Measurements from ENCODE around the gene DMD.
"Not testable (repeated sequence)": the region's sequence is repeated elsewhere in the genome, so short reads cannot be mapped to it uniquely, and the experiment has no call there.

DMD gene

DNA sequence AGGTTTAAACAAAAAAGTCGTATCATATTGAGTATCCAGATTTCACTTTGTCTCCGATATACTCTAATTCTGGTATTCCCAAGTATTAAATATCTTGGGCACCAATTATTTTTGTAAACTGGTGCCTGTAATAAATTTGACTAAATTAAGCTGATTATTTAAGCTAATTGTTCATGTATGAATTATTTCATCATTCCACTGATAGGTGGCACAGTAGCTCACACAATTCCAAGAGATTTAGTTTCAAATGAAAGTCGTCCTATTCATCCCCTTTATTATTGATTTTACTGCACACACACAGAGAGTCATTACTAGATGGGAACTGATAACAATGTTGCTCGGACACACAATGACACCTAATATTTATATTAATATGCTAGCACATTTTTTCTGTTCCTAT is 432.4 kb downstream of the DMD start:
- ATAC-seq (replicated peaks; ENCODE audit: extremely low read depth, poor library complexity, severe bottlenecking) = no peak
- H3K4me3 Mint-ChIP-seq = no peak overlapping the region
- no peak overlapping the region for H3K27ac Mint-ChIP-seq (ENCODE audit: low read depth)
- peaks cover 2% of the 10 kb centered on the region for H3K36me3 Mint-ChIP-seq (ENCODE audit: insufficient read depth)
- peaks cover 5% of the 10 kb centered on the region for H3K9me3 Mint-ChIP-seq
- no peaks in the 10 kb centered on the region for H3K4me1 Mint-ChIP-seq
- no peak for DNase-seq (ENCODE audit: low spot score in 2 of 2)
- H3K27me3 Mint-ChIP-seq = no peaks in the 10 kb centered on the region

DNA sequence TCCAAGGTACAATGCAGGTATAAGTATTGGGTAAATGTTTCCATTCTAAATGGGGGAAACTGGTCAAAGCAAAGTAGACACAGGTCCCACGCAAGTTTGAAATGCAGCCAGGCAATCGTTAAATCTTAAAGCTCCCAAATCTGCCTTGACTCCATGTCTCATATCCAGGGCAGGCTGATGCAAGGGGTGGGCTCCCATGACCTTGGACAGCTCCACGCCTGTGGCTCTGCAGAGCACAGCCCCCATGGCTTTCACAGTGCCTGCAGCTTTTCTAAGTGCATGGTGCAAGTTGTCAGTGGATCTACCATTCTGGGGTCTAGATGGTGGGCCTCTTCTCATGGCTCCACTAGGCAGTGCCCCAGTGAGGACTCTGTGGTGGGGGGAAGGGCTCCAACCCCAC is 436.4 kb downstream of the DMD start:
- Mint-ChIP-seq H3K4me3 (no peak overlapping the region), H3K36me3 (ENCODE audit: insufficient read depth) (no peaks in the 10 kb centered on the region), H3K27ac (ENCODE audit: low read depth) (no peak overlapping the region), H3K4me1 (no peaks in the 10 kb centered on the region), H3K27me3 (no peaks in the 10 kb centered on the region), H3K9me3 (peaks cover 2% of the 10 kb centered on the region)
- no peak for DNase-seq (ENCODE audit: low spot score in 2 of 2)
- ATAC-seq (replicated peaks; ENCODE audit: extremely low read depth, poor library complexity, severe bottlenecking) = no peak

- DNase-seq (ENCODE audit: low spot score in 2 of 2) (no peak), ATAC-seq (replicated peaks; ENCODE audit: extremely low read depth, poor library complexity, severe bottlenecking) (no peak)
- Mint-ChIP-seq H3K9me3 (peaks cover 11% of the 10 kb centered on the region), H3K36me3 (ENCODE audit: insufficient read depth) (no peaks in the 10 kb centered on the region), H3K27ac (ENCODE audit: low read depth) (no peak overlapping the region), H3K27me3 (no peaks in the 10 kb centered on the region), H3K4me3 (no peak overlapping the region), H3K4me1 (no peaks in the 10 kb centered on the region)
These were observed 462.3 kb downstream of the DMD start for GRCh38 chrX:32749070-32749469.

GRCh38 chrX:32745323-32745722 is 466.0 kb downstream of the DMD start:
- no peaks in the 10 kb centered on the region for H3K36me3 Mint-ChIP-seq (ENCODE audit: insufficient read depth)
- no peak overlapping the region for H3K4me3 Mint-ChIP-seq
- H3K4me1 Mint-ChIP-seq = no peaks in the 10 kb centered on the region
- no peak for DNase-seq (ENCODE audit: low spot score in 2 of 2)
- H3K27ac Mint-ChIP-seq (ENCODE audit: low read depth) = no peak overlapping the region
- no peaks in the 10 kb centered on the region for H3K27me3 Mint-ChIP-seq
- H3K9me3 Mint-ChIP-seq = peaks cover 14% of the 10 kb centered on the region
- ATAC-seq (replicated peaks; ENCODE audit: extremely low read depth, poor library complexity, severe bottlenecking) = no peak

DNA sequence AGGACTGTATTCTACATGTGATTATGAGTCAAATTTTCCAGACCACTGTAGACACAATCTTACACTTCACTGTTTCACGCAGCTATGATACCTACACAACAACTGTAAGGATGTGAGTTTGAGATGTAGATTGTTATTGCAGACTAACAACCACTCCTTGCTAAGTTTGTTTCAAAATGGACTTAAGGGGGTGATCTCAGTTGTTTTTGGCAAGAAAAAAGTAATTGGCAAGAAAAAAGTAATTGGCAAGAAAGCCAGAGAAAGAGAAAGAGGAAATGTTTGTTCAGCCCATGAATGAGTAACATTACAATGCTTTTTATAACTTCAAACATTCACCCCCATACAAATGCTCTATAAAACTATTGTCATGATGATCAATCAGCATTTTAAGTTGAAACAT is 466.4 kb downstream of the DMD start:
- Mint-ChIP-seq H3K27me3 (no peaks in the 10 kb centered on the region), H3K4me1 (no peaks in the 10 kb centered on the region), H3K4me3 (no peak overlapping the region), H3K27ac (ENCODE audit: low read depth) (no peak overlapping the region), H3K9me3 (peaks cover 14% of the 10 kb centered on the region), H3K36me3 (ENCODE audit: insufficient read depth) (no peaks in the 10 kb centered on the region)
- DNase-seq (ENCODE audit: low spot score in 2 of 2) = no peak
- ATAC-seq (replicated peaks; ENCODE audit: extremely low read depth, poor library complexity, severe bottlenecking) = no peak

- Mint-ChIP-seq H3K27me3 (no peaks in the 10 kb centered on the region), H3K9me3 (peaks cover 14% of the 10 kb centered on the region), H3K4me1 (no peaks in the 10 kb centered on the region), H3K27ac (ENCODE audit: low read depth) (no peak overlapping the region), H3K36me3 (ENCODE audit: insufficient read depth) (no peaks in the 10 kb centered on the region), H3K4me3 (no peak overlapping the region)
- ATAC-seq (replicated peaks; ENCODE audit: extremely low read depth, poor library complexity, severe bottlenecking) (no peak), DNase-seq (ENCODE audit: low spot score in 2 of 2) (no peak)
These were observed 469.4 kb downstream of the DMD start for GRCh38 chrX:32741910-32742309.

- no peak for ATAC-seq (replicated peaks; ENCODE audit: extremely low read depth, poor library complexity, severe bottlenecking)
- Mint-ChIP-seq H3K27me3 (no peaks in the 10 kb centered on the region), H3K4me1 (no peaks in the 10 kb centered on the region), H3K27ac (ENCODE audit: low read depth) (no peak overlapping the region), H3K9me3 (no peaks in the 10 kb centered on the region), H3K36me3 (ENCODE audit: insufficient read depth) (no peaks in the 10 kb centered on the region), H3K4me3 (no peak overlapping the region)
- DNase-seq (ENCODE audit: low spot score in 2 of 2) = no peak
These were observed 502.8 kb downstream of the DMD start for GRCh38 chrX:32708542-32708941.

DNA sequence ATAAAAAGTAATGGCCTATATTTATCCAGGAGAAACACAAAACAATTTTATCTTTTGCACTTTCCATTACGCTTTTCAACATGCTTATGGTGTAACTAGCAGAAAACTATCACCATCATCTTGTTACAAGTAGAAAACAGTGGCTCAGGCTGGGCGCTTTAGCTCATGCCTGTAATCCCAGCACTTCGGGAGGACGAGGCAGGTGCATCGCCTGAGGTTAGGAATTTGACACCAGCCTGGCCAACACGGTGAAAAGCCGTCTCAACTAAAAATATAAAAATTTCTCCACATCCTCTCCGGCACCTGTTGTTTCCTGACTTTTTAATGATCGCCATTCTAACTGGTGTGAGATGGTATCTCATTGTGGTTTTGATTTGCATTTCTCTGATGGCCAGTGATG is 506.0 kb downstream of the DMD start:
- not testable (repeated sequence) for H3K4me1 Mint-ChIP-seq; H3K4me3 Mint-ChIP-seq; H3K27me3 Mint-ChIP-seq; H3K9me3 Mint-ChIP-seq; ATAC-seq (replicated peaks; ENCODE audit: extremely low read depth, poor library complexity, severe bottlenecking); H3K27ac Mint-ChIP-seq (ENCODE audit: low read depth); DNase-seq (ENCODE audit: low spot score in 2 of 2); H3K36me3 Mint-ChIP-seq (ENCODE audit: insufficient read depth)

GRCh38 chrX:32687379-32687778 is 524.0 kb downstream of the DMD start:
- H3K27ac Mint-ChIP-seq (ENCODE audit: low read depth) = no peak overlapping the region
- no peaks in the 10 kb centered on the region for H3K4me1 Mint-ChIP-seq
- DNase-seq (ENCODE audit: low spot score in 2 of 2) = no peak
- no peaks in the 10 kb centered on the region for H3K27me3 Mint-ChIP-seq
- no peaks in the 10 kb centered on the region for H3K9me3 Mint-ChIP-seq
- no peaks in the 10 kb centered on the region for H3K36me3 Mint-ChIP-seq (ENCODE audit: insufficient read depth)
- H3K4me3 Mint-ChIP-seq = no peak overlapping the region
- no peak for ATAC-seq (replicated peaks; ENCODE audit: extremely low read depth, poor library complexity, severe bottlenecking)

DNA sequence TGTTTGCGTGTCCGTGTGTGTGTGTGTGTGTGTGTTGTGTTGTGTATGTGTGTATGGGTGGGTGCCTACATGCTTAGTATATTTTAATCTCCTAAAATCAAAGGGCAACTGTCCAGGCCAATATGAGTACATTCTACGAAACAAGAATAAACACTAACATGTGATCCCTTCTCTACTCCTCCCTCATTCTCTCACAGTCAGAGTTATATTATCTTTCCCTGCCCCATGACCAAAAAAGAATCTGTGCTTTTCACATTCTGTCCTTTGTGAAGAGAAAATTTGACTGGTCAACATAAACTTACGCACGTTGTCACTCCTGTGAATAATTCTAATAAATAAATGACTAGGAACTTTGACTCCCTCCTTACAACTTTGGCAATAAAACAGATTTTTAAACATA is 532.9 kb downstream of the DMD start:
- no peak overlapping the region for H3K27ac Mint-ChIP-seq (ENCODE audit: low read depth)
- ATAC-seq (replicated peaks; ENCODE audit: extremely low read depth, poor library complexity, severe bottlenecking) (no peak), DNase-seq (ENCODE audit: low spot score in 2 of 2) (no peak)
- H3K4me1 Mint-ChIP-seq = no peaks in the 10 kb centered on the region
- H3K36me3 Mint-ChIP-seq (ENCODE audit: insufficient read depth) = no peaks in the 10 kb centered on the region
- H3K9me3 Mint-ChIP-seq = peaks cover 6% of the 10 kb centered on the region
- H3K4me3 Mint-ChIP-seq = no peak overlapping the region
- no peaks in the 10 kb centered on the region for H3K27me3 Mint-ChIP-seq

DNA sequence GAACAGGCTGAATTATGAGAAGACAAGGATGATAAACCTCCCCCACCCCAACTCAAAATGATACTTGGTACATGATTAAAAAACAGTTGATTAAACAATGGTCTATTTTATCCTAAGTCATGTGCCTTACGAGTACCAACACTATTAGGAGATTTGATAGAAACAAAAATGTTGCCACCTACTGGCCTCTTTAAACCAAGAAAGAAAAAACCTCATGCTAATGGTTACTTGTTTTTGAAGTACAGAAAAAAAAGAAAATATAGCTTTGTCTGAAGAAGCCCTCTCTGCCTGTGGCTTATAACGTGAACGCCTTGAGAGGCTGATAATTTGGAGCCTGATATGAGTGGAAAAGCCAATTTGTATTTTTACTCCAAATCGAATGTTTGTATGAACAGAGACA is 538.2 kb downstream of the DMD start:
- Mint-ChIP-seq H3K4me3 (no peak overlapping the region), H3K36me3 (ENCODE audit: insufficient read depth) (no peaks in the 10 kb centered on the region), H3K27me3 (no peaks in the 10 kb centered on the region), H3K4me1 (no peaks in the 10 kb centered on the region), H3K27ac (ENCODE audit: low read depth) (no peak overlapping the region), H3K9me3 (no peaks in the 10 kb centered on the region)
- no peak for ATAC-seq (replicated peaks; ENCODE audit: extremely low read depth, poor library complexity, severe bottlenecking)
- no peak for DNase-seq (ENCODE audit: low spot score in 2 of 2)

GRCh38 chrX:32662516-32662915 is 548.8 kb downstream of the DMD start:
- no peaks in the 10 kb centered on the region for H3K4me1 Mint-ChIP-seq
- no peak for ATAC-seq (replicated peaks; ENCODE audit: extremely low read depth, poor library complexity, severe bottlenecking)
- DNase-seq (ENCODE audit: low spot score in 2 of 2) = no peak
- H3K36me3 Mint-ChIP-seq (ENCODE audit: insufficient read depth) = no peaks in the 10 kb centered on the region
- H3K27ac Mint-ChIP-seq (ENCODE audit: low read depth) = no peak overlapping the region
- no peak overlapping the region for H3K4me3 Mint-ChIP-seq
- H3K9me3 Mint-ChIP-seq = no peaks in the 10 kb centered on the region
- H3K27me3 Mint-ChIP-seq = no peaks in the 10 kb centered on the region

- no peaks in the 10 kb centered on the region for H3K4me1 Mint-ChIP-seq
- H3K36me3 Mint-ChIP-seq (ENCODE audit: insufficient read depth) = no peaks in the 10 kb centered on the region
- no peaks in the 10 kb centered on the region for H3K9me3 Mint-ChIP-seq
- no peak overlapping the region for H3K27ac Mint-ChIP-seq (ENCODE audit: low read depth)
- H3K4me3 Mint-ChIP-seq = no peak overlapping the region
- ATAC-seq (replicated peaks; ENCODE audit: extremely low read depth, poor library complexity, severe bottlenecking) = no peak
- DNase-seq (ENCODE audit: low spot score in 2 of 2) = no peak
- H3K27me3 Mint-ChIP-seq = no peaks in the 10 kb centered on the region
These were observed 566.7 kb downstream of the DMD start for GRCh38 chrX:32644476-32645245.

Data from central memory CD8-positive, alpha-beta T cell (primary cell).